Subcutaneous abdominal adipose tissue (tissue), 5 donors: ENCODE measurements around the gene MTCL1.

Source experiments
- H3K27ac ChIP-seq: one replicate; pipeline ENCODE4 v1.7.0; 2013; ENCODE audit warnings: low read depth, mild to moderate bottlenecking, inconsistent platforms, low read length, moderate library complexity
- H3K27me3 ChIP-seq, 5 donors: one replicate each; pipeline ENCODE4 v1.7.0; 2013; ENCODE audit warnings: low read length in 5 of 5, inconsistent platforms in 1 of 5; ENCODE audit not compliant: control insufficient read depth in 5 of 5, insufficient read depth in 4 of 5
- H3K36me3 ChIP-seq, 5 donors: one replicate each; pipeline ENCODE4 v1.7.0; 2013; ENCODE audit warnings: low read length in 5 of 5; ENCODE audit not compliant: control insufficient read depth in 5 of 5, insufficient read depth in 5 of 5
- H3K4me1 ChIP-seq, 5 donors: one replicate each; pipeline ENCODE4 v1.7.0; 2013; ENCODE audit warnings: low read length in 5 of 5, mild to moderate bottlenecking in 3 of 5, moderate library complexity in 1 of 5; ENCODE audit not compliant: control insufficient read depth in 5 of 5, insufficient read depth in 5 of 5
- H3K4me3 ChIP-seq, 5 donors: one replicate each; pipeline ENCODE4 v1.7.0; 2013; ENCODE audit warnings: low read length in 5 of 5, low read depth in 1 of 5
- H3K9ac ChIP-seq, 5 donors: one replicate each; pipeline ENCODE4 v1.7.0; 2013; ENCODE audit warnings: low read length in 5 of 5, mild to moderate bottlenecking in 4 of 5, moderate library complexity in 3 of 5
- H3K9me3 ChIP-seq, 5 donors: one replicate each; pipeline ENCODE4 v1.7.0; 2013; ENCODE audit warnings: low read length in 5 of 5; ENCODE audit not compliant: control insufficient read depth in 5 of 5
- donor health status: healthy.
- donor health status: healthy.
- donor health status: healthy.
- donor health status: healthy.
- donor health status: healthy.

The MTCL1 gene

DNA sequence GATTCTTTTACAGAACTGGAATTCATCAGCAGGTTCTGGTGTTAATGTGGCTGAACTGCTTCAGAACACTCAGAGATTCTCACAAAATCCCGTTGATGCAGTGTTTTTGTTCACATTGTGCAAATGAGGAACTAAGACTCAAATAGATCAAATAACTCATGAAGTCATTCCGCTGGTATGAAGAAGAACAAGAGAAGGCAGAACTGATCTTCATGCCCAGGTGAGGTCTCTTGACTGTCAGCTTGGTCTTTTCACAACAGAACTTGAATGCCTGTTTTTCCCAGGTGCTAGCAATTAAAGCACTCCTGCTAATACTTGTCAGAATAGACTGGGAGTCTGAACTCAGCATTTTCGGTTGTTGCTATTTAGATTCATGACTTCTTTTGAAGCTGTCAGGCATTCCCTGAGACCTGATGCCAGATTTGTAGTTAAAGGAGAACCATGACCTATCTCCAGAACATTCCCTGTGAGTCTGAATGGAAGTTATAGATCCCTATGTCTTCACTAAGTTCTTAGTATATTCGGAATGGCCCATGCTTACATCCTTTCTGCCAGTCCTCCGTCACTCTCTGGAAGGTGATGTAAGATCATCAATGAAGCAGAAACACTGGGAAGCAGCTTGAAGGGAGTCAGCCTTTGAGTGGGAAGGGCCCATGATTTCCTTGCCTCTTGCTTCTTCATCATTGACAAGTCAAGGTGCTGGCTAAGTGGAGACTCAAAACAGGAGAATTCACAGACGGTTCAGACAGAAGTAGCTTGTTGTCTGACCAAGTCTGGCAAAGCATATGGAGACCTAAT, 155.7 kb downstream of the MTCL1 start:
- H3K27ac ChIP-seq = no peak overlapping the region

DNA sequence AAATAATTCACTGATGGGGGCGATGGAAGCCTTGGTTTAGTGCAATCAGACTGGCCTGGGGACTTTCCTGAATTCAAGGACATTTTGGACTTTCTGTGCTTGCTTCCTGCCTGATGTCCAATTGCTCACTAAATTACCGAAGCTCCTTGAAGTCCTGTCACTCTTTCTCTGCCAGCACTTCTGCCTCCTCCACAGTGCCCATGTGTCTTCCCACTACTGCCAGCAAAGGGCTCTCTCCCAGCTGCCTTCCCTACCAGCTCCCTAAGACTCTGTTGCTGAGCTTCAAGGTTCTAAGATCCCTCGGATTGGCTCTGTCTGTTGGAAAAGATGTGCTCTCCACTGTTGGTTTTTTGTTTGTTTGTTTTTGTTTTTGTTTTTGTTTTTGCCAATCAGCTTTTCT, 158.1 kb downstream of the MTCL1 start:
- Histone ChIP-seq H3K9ac (no peak overlapping the region), H3K27me3 (peaks cover 0 to 4% (median 0%) of the 10 kb centered on the region in 5 donors), H3K4me1 (no peaks in the 10 kb centered on the region), H3K36me3 (no peaks in the 10 kb centered on the region), H3K27ac (no peak overlapping the region), H3K4me3 (no peak overlapping the region), H3K9me3 (no peaks in the 10 kb centered on the region)

More for the DNA sequence above, 155.7 kb downstream of the MTCL1 start:
- no peak overlapping the region for H3K9ac ChIP-seq
- no peaks in the 10 kb centered on the region for H3K9me3 ChIP-seq
- H3K4me1 ChIP-seq = no peaks in the 10 kb centered on the region
- H3K27me3 ChIP-seq = no peaks in the 10 kb centered on the region
- H3K36me3 ChIP-seq = no peaks in the 10 kb centered on the region
- no peak overlapping the region for H3K4me3 ChIP-seq

DNA sequence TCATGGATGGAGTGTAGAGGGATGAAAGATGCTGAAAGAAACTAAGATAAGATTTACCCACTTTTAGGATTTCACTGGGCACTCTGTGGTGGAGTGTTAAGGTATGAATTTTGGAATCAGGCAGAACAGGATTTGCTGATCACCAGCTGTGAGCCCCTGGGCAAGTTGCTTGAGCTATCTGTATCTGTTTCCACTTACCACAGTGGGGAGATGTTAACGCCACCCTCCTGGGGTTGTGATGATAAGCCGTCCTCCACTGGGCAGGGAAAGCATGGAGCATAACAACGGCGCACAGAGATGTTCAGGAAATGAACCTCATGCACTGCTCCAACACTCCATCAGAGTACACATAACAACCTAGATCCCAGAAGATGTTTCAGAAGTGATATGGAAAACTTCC, 160.6 kb downstream of the MTCL1 start:
- Histone ChIP-seq H3K27ac (no peak overlapping the region), H3K9me3 (no peaks in the 10 kb centered on the region), H3K4me1 (no peaks in the 10 kb centered on the region), H3K4me3 (no peak overlapping the region), H3K36me3 (no peaks in the 10 kb centered on the region), H3K9ac (no peak overlapping the region), H3K27me3 (peaks cover 0 to 6% (median 0%) of the 10 kb centered on the region in 5 donors)

DNA sequence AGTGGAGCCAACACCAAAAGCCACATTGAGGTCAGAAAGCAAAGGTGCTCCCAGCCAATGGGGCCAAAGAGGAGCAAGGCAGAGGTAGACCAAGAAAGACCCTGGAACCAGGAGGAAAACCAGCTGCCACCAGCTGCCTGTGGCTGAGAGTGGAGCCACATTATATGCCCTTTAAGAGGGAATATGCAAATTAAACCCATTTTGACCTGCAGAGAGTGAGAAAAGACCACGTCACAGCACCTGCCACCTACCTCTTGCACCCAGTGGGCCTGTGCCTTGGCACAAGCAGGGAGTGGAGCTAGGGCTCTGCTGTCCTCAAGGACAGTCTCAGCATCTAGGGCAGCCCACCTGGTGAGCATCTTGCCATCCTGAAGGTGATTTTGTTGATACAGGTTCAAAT, 161.3 kb downstream of the MTCL1 start:
- Histone ChIP-seq H3K9ac (no peak overlapping the region), H3K4me3 (no peak overlapping the region), H3K9me3 (no peaks in the 10 kb centered on the region), H3K27ac (no peak overlapping the region), H3K4me1 (no peaks in the 10 kb centered on the region), H3K27me3 (peaks cover 0 to 6% (median 0%) of the 10 kb centered on the region in 5 donors), H3K36me3 (no peaks in the 10 kb centered on the region)

DNA sequence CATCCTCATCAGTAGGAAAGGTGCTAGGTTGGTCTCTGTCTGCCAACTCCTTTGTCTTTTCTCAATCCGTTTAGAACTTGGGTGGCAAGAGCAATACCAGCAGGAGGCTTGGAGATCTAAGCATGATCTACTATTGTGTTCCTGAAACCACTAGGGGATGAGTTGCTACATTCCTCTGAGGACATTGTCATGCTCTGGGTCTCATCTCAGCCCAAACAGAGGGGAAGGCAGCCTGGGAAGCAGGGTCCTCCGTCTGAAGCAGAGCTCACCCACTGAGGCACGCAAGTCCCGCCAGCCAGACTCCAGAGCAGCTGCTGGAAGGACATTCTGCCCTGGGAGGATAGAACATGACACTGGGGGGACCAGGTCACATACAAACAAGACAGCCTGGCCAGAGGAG, 162.9 kb downstream of the MTCL1 start:
- Histone ChIP-seq H3K27me3 (peaks cover 0 to 6% (median 0%) of the 10 kb centered on the region in 5 donors), H3K4me3 (no peak overlapping the region), H3K27ac (no peak overlapping the region), H3K9ac (no peak overlapping the region), H3K9me3 (no peaks in the 10 kb centered on the region), H3K4me1 (no peaks in the 10 kb centered on the region), H3K36me3 (no peaks in the 10 kb centered on the region)

DNA sequence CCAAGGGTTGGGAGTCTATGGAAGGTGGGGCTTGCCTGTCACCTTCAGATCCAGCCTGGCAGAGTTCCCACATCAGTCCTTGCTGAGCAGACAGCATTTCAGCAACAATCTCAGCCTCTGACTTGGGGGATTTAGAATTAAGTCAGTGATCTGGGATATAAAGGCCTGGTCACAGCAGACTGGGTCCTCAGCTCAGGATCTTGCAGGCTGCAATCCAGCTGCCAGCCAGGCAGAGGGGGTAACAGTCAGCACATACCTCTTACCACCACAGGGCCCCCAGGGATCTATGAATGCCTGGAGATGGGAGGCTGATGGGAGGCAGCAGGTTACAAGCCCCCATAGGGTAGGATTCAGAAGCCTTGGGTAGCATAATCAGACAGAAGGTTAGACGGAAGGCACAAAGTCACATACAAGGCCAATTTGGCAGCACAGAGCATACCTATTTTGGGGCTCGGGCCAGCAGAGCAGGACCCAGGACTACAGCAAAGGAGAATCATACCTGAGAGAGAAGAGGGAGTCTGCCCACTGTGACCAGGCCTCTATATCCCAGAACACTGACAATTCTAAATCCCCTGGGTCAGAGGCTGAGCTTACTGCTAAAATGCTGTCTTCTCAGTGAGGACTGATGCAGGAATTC, 163.5 kb downstream of the MTCL1 start:
- Histone ChIP-seq H3K27me3 (peaks cover 0 to 6% (median 0%) of the 10 kb centered on the region in 5 donors), H3K9me3 (no peaks in the 10 kb centered on the region), H3K27ac (no peak overlapping the region), H3K4me3 (no peak overlapping the region), H3K9ac (no peak overlapping the region), H3K4me1 (no peaks in the 10 kb centered on the region), H3K36me3 (no peaks in the 10 kb centered on the region)

DNA sequence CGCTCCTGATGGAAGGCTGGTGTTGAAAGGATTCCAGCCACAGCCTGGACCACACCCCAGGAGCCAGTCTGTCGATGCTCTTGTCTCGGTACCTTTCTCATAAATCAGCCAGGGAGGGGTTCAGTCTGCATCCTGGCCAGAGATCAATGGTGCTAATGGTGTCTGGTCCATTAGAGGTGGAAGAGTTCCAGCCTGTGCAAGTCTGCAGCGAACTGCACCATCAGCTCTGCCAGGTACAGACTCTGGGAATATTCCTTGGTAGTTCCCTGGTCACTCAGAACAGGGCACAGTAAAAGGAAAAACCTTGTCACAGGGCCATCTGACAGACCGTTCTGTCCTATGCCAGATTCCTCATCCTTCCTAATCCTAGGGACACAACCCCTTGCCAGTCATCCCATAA, 164.3 kb downstream of the MTCL1 start:
- no peaks in the 10 kb centered on the region for H3K36me3 ChIP-seq
- no peak overlapping the region for H3K9ac ChIP-seq
- H3K9me3 ChIP-seq = no peaks in the 10 kb centered on the region
- H3K4me1 ChIP-seq = no peaks in the 10 kb centered on the region
- no peak overlapping the region for H3K4me3 ChIP-seq
- H3K27me3 ChIP-seq = peaks cover 0 to 7% (median 0%) of the 10 kb centered on the region in 5 donors
- no peak overlapping the region for H3K27ac ChIP-seq

DNA sequence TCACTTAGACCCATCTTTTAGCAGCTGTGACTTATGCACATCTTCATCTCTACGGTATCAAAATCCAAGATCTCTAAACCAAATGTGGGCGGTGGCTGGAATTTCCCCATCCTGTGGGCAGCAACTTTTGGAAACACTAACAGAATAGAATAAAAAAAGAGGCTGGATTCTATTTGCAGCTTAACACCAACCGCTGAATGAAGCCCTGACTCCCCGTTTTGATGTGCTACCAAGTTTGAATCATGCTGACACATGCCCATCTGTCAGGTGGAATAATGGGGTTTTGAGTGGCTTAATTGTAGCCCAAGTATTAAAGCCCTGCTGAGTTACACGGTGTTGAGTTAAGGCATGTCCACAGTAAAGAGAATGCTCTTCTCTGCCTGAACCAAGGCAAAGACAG, 165.2 kb downstream of the MTCL1 start:
- no peak overlapping the region for H3K4me3 ChIP-seq
- no peaks in the 10 kb centered on the region for H3K4me1 ChIP-seq
- no peak overlapping the region for H3K27ac ChIP-seq
- peaks cover 0 to 13% (median 0%) of the 10 kb centered on the region in 5 donors for H3K27me3 ChIP-seq
- no peak overlapping the region for H3K9ac ChIP-seq
- H3K36me3 ChIP-seq = no peaks in the 10 kb centered on the region
- no peaks in the 10 kb centered on the region for H3K9me3 ChIP-seq

DNA sequence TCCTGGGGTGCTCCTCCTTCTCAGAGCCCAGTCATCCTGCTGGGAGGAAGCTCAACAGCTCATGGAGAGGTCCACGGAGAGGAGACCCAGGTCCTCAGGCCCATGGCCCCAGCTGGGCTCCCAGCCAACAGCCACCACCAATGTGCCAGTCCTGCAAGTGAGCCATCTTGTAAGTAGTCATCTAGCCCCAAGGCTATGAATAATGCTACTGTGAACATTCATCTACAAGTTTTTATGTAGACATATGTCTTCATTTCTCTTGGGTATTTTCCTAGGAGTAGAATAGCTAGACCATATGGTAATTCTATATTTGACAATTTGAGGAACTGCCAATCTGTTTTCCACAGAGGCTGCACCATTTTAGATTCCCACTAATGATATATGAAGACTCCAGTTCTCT, 166.1 kb downstream of the MTCL1 start:
- H3K9ac ChIP-seq = no peak overlapping the region
- H3K4me3 ChIP-seq = no peak overlapping the region
- no peaks in the 10 kb centered on the region for H3K9me3 ChIP-seq
- no peaks in the 10 kb centered on the region for H3K4me1 ChIP-seq
- H3K36me3 ChIP-seq = no peaks in the 10 kb centered on the region
- H3K27ac ChIP-seq = no peak overlapping the region
- H3K27me3 ChIP-seq = peaks cover 0 to 13% (median 0%) of the 10 kb centered on the region in 5 donors

DNA sequence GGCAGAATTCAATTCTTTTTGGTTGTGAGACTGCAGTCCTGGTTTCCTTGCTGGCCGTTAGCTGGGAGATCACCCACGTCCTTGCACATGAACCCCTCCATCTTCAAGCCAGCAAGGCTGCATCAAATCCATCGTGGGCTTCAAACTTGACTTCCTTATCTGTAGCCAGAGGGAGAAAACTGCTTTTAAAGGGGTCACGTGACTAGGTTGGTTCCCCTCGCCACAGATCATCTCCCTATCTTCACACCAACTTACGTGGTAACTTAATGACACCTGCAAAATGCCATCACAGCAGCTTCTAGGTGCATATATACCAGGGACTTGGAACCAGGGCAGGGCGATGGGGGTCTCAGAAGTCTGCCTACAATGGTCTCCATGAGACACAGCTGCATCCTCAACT, 169.5 kb downstream of the MTCL1 start:
- Histone ChIP-seq H3K9ac (no peak overlapping the region), H3K27me3 (peaks cover 0 to 10% (median 0%) of the 10 kb centered on the region in 5 donors), H3K4me3 (no peak overlapping the region), H3K9me3 (no peaks in the 10 kb centered on the region), H3K4me1 (no peaks in the 10 kb centered on the region), H3K36me3 (no peaks in the 10 kb centered on the region), H3K27ac (no peak overlapping the region)
